Fibroblast of lung (primary cell): Measurements from ENCODE around the gene CFAP65.

ENCODE experiments used
- EZH2 ChIP-seq: IDR thresholded peaks from 2 replicates; pipeline ENCODE4 v1.5.1; 2012; ENCODE audit warnings: low read length, control low read depth, mild to moderate bottlenecking; ENCODE audit errors: missing control alignments
- TF ChIP-seq, protein P1 (sequence below), 2 donors: IDR thresholded peaks in 1 of 2; conservative IDR thresholded peaks in 1 of 2; 1 replicate in 1 of 2; 2 replicates in 1 of 2; pipeline ENCODE4 v1.5.1; 2011 to 2012; ENCODE audit warnings: low read length in 2 of 2, control low read depth in 1 of 2, inconsistent platforms in 1 of 2, low read depth in 1 of 2, mild to moderate bottlenecking in 1 of 2

DNA sequence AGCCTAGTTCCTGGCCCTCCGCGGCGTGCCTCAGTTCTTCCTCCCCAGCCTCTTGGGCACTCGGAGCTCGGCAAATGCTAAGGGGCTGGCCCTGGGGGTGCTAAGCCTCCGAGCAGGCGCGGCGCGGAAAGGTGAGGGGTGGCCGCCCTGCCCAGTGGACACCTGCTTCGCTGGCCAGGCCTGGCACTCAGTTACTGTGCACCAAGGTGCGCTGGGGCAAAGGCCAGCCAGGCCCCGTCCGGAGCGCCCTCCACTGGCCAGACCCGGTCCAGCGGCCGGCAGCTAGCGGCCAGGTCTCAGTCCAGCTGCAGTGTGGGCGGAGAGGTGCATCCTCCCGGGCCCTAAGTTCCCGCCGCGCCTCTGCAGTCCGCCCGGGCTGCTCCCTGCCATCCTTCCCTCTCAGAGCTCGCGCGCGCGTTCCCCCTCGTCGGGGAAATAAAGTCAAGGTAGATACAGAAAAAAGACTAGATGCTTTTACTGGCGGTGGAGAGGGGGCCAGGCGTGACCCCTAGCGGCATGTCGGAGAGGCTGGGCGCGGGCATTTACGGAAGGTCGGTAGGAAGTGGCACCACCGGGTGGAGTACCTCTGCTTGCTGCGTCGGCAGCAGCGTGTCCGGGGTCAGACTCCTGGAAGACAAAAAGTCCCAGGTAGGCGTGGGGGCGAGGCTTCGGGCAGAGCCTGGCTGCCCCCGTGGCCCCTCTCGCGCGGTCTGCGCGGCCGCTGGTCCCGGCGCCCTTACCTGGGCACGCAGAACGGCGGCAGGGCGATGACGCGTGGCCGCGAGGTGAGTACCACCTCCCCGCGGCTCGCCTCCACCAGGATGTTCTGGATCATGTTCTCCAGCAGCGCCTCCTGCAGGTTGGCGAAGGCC lies 38.7 kb downstream of the CFAP65 start:
- TF ChIP-seq, protein P1, sequence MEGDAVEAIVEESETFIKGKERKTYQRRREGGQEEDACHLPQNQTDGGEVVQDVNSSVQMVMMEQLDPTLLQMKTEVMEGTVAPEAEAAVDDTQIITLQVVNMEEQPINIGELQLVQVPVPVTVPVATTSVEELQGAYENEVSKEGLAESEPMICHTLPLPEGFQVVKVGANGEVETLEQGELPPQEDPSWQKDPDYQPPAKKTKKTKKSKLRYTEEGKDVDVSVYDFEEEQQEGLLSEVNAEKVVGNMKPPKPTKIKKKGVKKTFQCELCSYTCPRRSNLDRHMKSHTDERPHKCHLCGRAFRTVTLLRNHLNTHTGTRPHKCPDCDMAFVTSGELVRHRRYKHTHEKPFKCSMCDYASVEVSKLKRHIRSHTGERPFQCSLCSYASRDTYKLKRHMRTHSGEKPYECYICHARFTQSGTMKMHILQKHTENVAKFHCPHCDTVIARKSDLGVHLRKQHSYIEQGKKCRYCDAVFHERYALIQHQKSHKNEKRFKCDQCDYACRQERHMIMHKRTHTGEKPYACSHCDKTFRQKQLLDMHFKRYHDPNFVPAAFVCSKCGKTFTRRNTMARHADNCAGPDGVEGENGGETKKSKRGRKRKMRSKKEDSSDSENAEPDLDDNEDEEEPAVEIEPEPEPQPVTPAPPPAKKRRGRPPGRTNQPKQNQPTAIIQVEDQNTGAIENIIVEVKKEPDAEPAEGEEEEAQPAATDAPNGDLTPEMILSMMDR (conservative IDR thresholded peaks at IDR 0.05 in 1 of 2, IDR thresholded peaks at IDR 0.05 in 1 of 2; ENCODE audit: low read depth in 1 of 2, low read length in 2 of 2), result peak in 1 of 2 donors; percentile 36
- peak; percentile 97 for TF ChIP-seq EZH2
